Ovary (tissue), 9 donors: ENCODE measurements around the gene SHD. TPM values are rescaled to one million over a fixed set of nuclear protein-coding genes. Genes with fewer than 3 reads are reported as not detected.
"Not testable (repeated sequence)": the region's sequence is repeated elsewhere in the genome, so short reads cannot be mapped to it uniquely, and the experiment has no call there.

Experiments
- DNase-seq, 5 donors: peaks; one replicate each; pipeline ENCODE4 v3.0.0-alpha.2; 2019 to 2020
- H3K27ac ChIP-seq, 2 donors: fragments of 200-600 bp; one replicate each; pipeline versions ENCODE4 v1.5.1 to v1.8.0; 2019 to 2022
- H3K27me3 ChIP-seq: fragments of 200-600 bp; one replicate; pipeline ENCODE4 v1.8.0; 2022
- H3K36me3 ChIP-seq: fragments of 200-600 bp; sonication (generic); one replicate; pipeline ENCODE4 v1.5.1; 2019
- H3K4me1 ChIP-seq: one replicate; pipeline ENCODE4 v1.8.1; 2013; ENCODE audit warnings: mild to moderate bottlenecking, moderate library complexity; ENCODE audit not compliant: insufficient read depth
- H3K4me3 ChIP-seq: fragments of 200-600 bp; sonication (generic); one replicate; pipeline ENCODE4 v1.5.1; 2017
- H3K9me3 ChIP-seq, 2 donors: fragments of 200-600 bp in 1 of 2; sonication (generic) in 1 of 2; one replicate each; pipeline versions ENCODE4 v1.5.1 to v1.8.1; 2013 to 2019; ENCODE audit warnings: mild to moderate bottlenecking in 1 of 2, moderate library complexity in 1 of 2
- EP300 ChIP-seq: sonication (generic); formaldehyde crosslinking; IDR thresholded peaks from one replicate; pipeline ENCODE4 v1.6.1; 2017; ENCODE audit warnings: antibody characterized with exemption
- POLR2A ChIP-seq: fragments of 450-650 bp; IDR thresholded peaks from one replicate; pipeline ENCODE4 v1.6.1; 2017; ENCODE audit warnings: antibody characterized with exemption, mild to moderate bottlenecking, moderate library complexity
- WGBS, 3 donors: extraction: QIAGEN DNeasy Blood & Tissue Kit in 1 of 3; methylation state at CpG; one replicate each; pipeline versions ENCODE4 v1.1.5 to v1.1.7; 2013 to 2017; 5-methylcytosine and 5-hydroxymethylcytosine counted together
- intact Hi-C, 4 donors: fragments of 100-400 bp; cut with DNase I; formaldehyde crosslinking; loops; one replicate each; pipeline versions ENCODE4 v1.11.0 to v1.15.1; 2022 to 2023
- polyA plus RNA-seq, 2 donors: library from polyadenylated mRNA; stranded (reverse); fragments of 200-250 nt in 1 of 2; fragments of 350-450 nt in 1 of 2; fragmentation: Illumina TruSeq in 1 of 2; extraction: RNeasy Lipid Tissue Mini Kit (QIAGEN cat#74804) in 1 of 2; gene quantifications; one replicate each; pipeline ENCODE4 v1.2.3, GENCODE V29; 2013 to 2014
- total RNA-seq, 7 donors: library from RNA; depleted of rRNA in 2 of 7; stranded (reverse); fragments of >200 nt in 2 of 7; fragmentation: NEBNext Ultra II Directional in 3 of 7; extraction: Animal tissue kit (Norgen Biotek cat#: 25700) in 3 of 7; gene quantifications; one replicate each; pipeline versions ENCODE4 v1.1.0 to v1.2.4, GENCODE V29; 2016 to 2023
- TF ChIP-seq, protein P1 (sequence below), 3 donors: fragments of 450-650 bp in 2 of 3; fragments of 200-600 bp in 1 of 3; IDR thresholded peaks; one replicate each; pipeline versions ENCODE4 v1.5.1 to v1.8.0; 2016 to 2022; ENCODE audit warnings: antibody characterized with exemption in 3 of 3, mild to moderate bottlenecking in 1 of 3
- donor health status: DM: no; HTN: no; CAD: no; lungs with moderate emphysema.
- donor health status: DM: no; HTN: no; CAD: no.
- donor health status: Bipolar disorder and iron deficiency.
- donor health status: DM: yes; HTN: yes; CAD: no.
- donor health status: DM: no; HTN: no; CAD: no.
- donor health status: DM: yes; HTN: yes; CAD: no.

Gene SHD
- total and polyA plus RNA-seq, 9 donors, result 0.24 to 0.86 (median 0.48) TPM; not detected in 6

GRCh38 chr19:4241824-4242430 is 37.1 kb upstream of the SHD start:
- 66 to 68% (median 67%) methylated on average over 5 of the region's 5 CpGs for WGBS, 3 donors
- intact Hi-C loops, result no loop called here
- no peaks in the 10 kb centered on the region for H3K4me1 ChIP-seq
- no peak overlapping the region for H3K4me3 ChIP-seq
- no peaks in the 10 kb centered on the region for H3K36me3 ChIP-seq
- H3K27ac ChIP-seq, result no peak overlapping the region
- no peaks in the 10 kb centered on the region for H3K27me3 ChIP-seq
- TF ChIP-seq POLR2A, result no peak
- TF ChIP-seq, protein P1, sequence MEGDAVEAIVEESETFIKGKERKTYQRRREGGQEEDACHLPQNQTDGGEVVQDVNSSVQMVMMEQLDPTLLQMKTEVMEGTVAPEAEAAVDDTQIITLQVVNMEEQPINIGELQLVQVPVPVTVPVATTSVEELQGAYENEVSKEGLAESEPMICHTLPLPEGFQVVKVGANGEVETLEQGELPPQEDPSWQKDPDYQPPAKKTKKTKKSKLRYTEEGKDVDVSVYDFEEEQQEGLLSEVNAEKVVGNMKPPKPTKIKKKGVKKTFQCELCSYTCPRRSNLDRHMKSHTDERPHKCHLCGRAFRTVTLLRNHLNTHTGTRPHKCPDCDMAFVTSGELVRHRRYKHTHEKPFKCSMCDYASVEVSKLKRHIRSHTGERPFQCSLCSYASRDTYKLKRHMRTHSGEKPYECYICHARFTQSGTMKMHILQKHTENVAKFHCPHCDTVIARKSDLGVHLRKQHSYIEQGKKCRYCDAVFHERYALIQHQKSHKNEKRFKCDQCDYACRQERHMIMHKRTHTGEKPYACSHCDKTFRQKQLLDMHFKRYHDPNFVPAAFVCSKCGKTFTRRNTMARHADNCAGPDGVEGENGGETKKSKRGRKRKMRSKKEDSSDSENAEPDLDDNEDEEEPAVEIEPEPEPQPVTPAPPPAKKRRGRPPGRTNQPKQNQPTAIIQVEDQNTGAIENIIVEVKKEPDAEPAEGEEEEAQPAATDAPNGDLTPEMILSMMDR (IDR thresholded peaks at IDR 0.05), result no peak
- TF ChIP-seq EP300, result no peak
- no peak for DNase-seq
- no peaks in the 10 kb centered on the region for H3K9me3 ChIP-seq

- H3K4me1 ChIP-seq, H3K27me3 ChIP-seq, DNase-seq, H3K4me3 ChIP-seq, intact Hi-C loops, H3K9me3 ChIP-seq, H3K27ac ChIP-seq, H3K36me3 ChIP-seq: not testable (repeated sequence)
- WGBS, 3 donors, result 93 to 96% (median 94%) methylated on average over 6 of the region's 6 CpGs
These were observed 33.1 kb upstream of the SHD start for GRCh38 chr19:4245938-4246337.

- TF ChIP-seq, protein P1 (IDR thresholded peaks at IDR 0.05), result peak; percentile 31 to 65 (median 59)
- TF ChIP-seq POLR2A (peak; percentile 35), EP300 (no peak)
- Histone ChIP-seq H3K4me3 (peak within 1 kb of the TSS; percentile 91), H3K27ac (peak within 1 kb of the TSS; percentile 74 to 92), H3K27me3 (no peaks in the 10 kb centered on the region), H3K9me3 (no peaks in the 10 kb centered on the region), H3K4me1 (no peaks in the 10 kb centered on the region), H3K36me3 (no peaks in the 10 kb centered on the region)
- peak; percentile 98 to 99 (median 98) for DNase-seq
- intact Hi-C loops, result no loop called here
- WGBS, 3 donors, result 0 to 1% (median 0%) methylated on average over 43 to 45 of the region's 45 CpGs
These were observed 32.1 kb upstream of the SHD start, which contains the start of gene YJU2 for GRCh38 chr19:4246767-4247593. Gene YJU2, plus strand, starts transcription at chr19:4247080. Its CDS starts 67 bp downstream, at chr19:4247147.

DNA sequence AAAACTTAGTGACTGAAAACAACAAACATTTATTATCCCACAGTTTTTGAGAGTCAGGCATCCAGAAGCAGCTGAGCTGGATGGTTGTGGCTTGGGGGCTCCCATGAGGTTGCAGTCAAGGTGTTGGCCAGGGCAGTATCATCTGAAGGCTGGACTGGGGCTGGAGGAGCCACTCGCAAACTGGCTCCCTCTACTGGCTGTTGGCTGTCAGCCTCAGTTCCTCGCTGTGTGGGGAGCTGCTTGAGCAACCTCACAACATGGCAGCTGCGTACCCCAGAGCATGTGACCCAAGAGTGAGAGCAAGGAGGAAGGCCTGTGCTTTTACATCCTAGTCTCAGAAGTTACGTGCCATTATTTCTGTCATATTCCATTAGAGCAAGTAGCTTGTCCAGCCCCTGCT is 22.5 kb upstream of the SHD start:
- WGBS, 3 donors, result 97 to 100% (median 98%) methylated on average over 4 of the region's 4 CpGs
- intact Hi-C loops, result no loop called here
- H3K4me3 ChIP-seq, result no peak overlapping the region
- DNase-seq, result no peak
- no peak for TF ChIP-seq POLR2A
- TF ChIP-seq EP300, result no peak
- TF ChIP-seq, protein P1 (IDR thresholded peaks at IDR 0.05), result no peak
- H3K4me1 ChIP-seq, result no peaks in the 10 kb centered on the region
- H3K9me3 ChIP-seq, result peaks cover 0 to 10% of the 10 kb centered on the region in 2 donors
- H3K27ac ChIP-seq, result no peak overlapping the region
- H3K27me3 ChIP-seq, result no peaks in the 10 kb centered on the region
- H3K36me3 ChIP-seq, result peaks cover 4% of the 10 kb centered on the region

DNA sequence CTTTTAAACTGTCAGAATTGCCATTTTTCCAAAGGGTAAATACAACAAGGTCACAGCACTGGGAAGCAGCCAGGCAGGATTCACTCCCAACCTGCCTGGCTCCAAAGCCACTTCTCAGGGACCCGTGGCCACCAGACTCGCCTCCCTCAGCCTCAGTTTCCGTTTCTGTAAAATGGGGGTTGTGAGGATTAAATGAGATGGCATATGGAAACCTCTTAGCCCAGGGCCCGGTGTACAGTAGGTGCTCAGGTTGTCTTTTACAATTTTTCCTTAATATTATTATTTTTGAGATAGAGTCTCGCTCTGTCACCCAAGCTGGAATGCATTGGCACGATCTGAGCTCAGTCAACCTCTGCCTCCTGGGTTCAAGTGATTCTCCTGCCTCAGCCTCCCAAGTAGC is 22.0 kb upstream of the SHD start:
- TF ChIP-seq, protein P1 (IDR thresholded peaks at IDR 0.05), result no peak
- TF ChIP-seq EP300 (no peak), POLR2A (no peak)
- Histone ChIP-seq H3K27me3 (no peaks in the 10 kb centered on the region), H3K27ac (no peak overlapping the region), H3K9me3 (peaks cover 0 to 10% of the 10 kb centered on the region in 2 donors), H3K4me1 (no peaks in the 10 kb centered on the region), H3K36me3 (peaks cover 4% of the 10 kb centered on the region), H3K4me3 (no peak overlapping the region)
- intact Hi-C loops, result no loop called here
- no peak for DNase-seq
- WGBS, 3 donors, result 79 to 88% (median 84%) methylated on average over 6 of the region's 6 CpGs
